Smooth muscle cell (in vitro differentiated cells): ENCODE data around the gene AKR1C4. TPM values are rescaled to one million over a fixed set of nuclear protein-coding genes. Genes with fewer than 3 reads are reported as not detected.

Source experiments
- DNase-seq: peaks from one replicate; lab custom pipeline; 2025; ENCODE audit not compliant: unreplicated experiment; lab: John Stamatoyannopoulos, UW
- H2AFZ ChIP-seq: fragments of 200-600 bp; sonication (generic); 2 replicates; pipeline ENCODE4 v1.6.0; 2016; ENCODE audit warnings: antibody characterized with exemption, low read depth, mild to moderate bottlenecking
- H3F3A ChIP-seq: fragments of 200-600 bp; sonication (generic); 2 replicates; pipeline ENCODE4 v1.6.0; 2017; ENCODE audit warnings: antibody characterized with exemption, low read depth
- H3K27ac ChIP-seq: fragments of 200-600 bp; sonication (generic); 2 replicates; pipeline ENCODE4 v1.5.1; 2016; ENCODE audit warnings: low read depth, mild to moderate bottlenecking
- H3K27me3 ChIP-seq: fragments of 200-600 bp; sonication (generic); 2 replicates; pipeline ENCODE4 v1.6.1; 2016; ENCODE audit warnings: low read depth, mild to moderate bottlenecking
- H3K36me3 ChIP-seq: fragments of 200-600 bp; sonication (generic); 2 replicates; pipeline ENCODE4 v1.5.1; 2016; ENCODE audit warnings: low read depth
- H3K4me1 ChIP-seq: fragments of 200-600 bp; sonication (generic); 2 replicates; pipeline ENCODE4 v1.5.1; 2016; ENCODE audit warnings: low read depth
- H3K4me2 ChIP-seq: fragments of 200-600 bp; sonication (generic); 2 replicates; pipeline ENCODE4 v1.6.0; 2016; ENCODE audit warnings: mild to moderate bottlenecking
- H3K4me3 ChIP-seq: fragments of 200-600 bp; sonication (generic); 2 replicates; pipeline ENCODE4 v1.5.1; 2016; ENCODE audit warnings: mild to moderate bottlenecking
- H3K79me2 ChIP-seq: fragments of 200-600 bp; sonication (generic); 2 replicates; pipeline ENCODE4 v1.6.0; 2016; ENCODE audit warnings: low read depth, mild to moderate bottlenecking
- H3K9ac ChIP-seq: fragments of 200-600 bp; sonication (generic); 2 replicates; pipeline ENCODE4 v1.6.0; 2016; ENCODE audit warnings: low read depth
- H3K9me3 ChIP-seq: fragments of 200-600 bp; sonication (generic); replicated peaks from 2 replicates; pipeline ENCODE4 v1.5.1; 2016; ENCODE audit warnings: low read depth
- H4K20me1 ChIP-seq: fragments of 200-600 bp; sonication (generic); 2 replicates; pipeline ENCODE4 v1.6.0; 2016; ENCODE audit warnings: low read depth
- CTCF ChIP-seq: fragments of 200-600 bp; sonication (generic); IDR thresholded peaks from 2 replicates; pipeline ENCODE4 v1.5.1; 2017; ENCODE audit warnings: borderline replicate concordance, mild to moderate bottlenecking, antibody characterized with exemption; ENCODE audit not compliant: insufficient read depth, poor library complexity, severe bottlenecking
- WGBS: methylation state at CpG from one replicate; pipeline ENCODE4 v1.1.7; 2016; ENCODE audit warnings: low lambda C conversion rate; 5-methylcytosine and 5-hydroxymethylcytosine counted together
- polyA plus RNA-seq: library from polyadenylated mRNA; unstranded; fragments of >200 nt; fragmentation: Nextera tagmentation; extraction: Ambion mirVana; gene quantifications from 2 replicates; pipeline ENCODE4 v1.2.1, GENCODE V29; 2016
- total RNA-seq: library from RNA; depleted of rRNA; stranded (reverse); fragments of >200 nt; gene quantifications from 2 replicates; pipeline ENCODE4 v1.2.3, GENCODE V29; 2014

AKR1C4 gene
- total and polyA plus RNA-seq, 2 experiments from 2014 or later = not detected

- Histone ChIP-seq H3K4me3 (no peak overlapping the region), H3K36me3 (no peaks in the 10 kb centered on the region), H3K79me2 (no peaks in the 10 kb centered on the region), H3K9ac (no peak overlapping the region), H3K9me3 (no peaks in the 10 kb centered on the region), H3K4me1 (no peaks in the 10 kb centered on the region), H3K4me2 (no peak overlapping the region), H3K27ac (no peak overlapping the region), H3F3A (no peaks in the 10 kb centered on the region), H4K20me1 (no peaks in the 10 kb centered on the region), H2AFZ (no peak overlapping the region), H3K27me3 (no peaks in the 10 kb centered on the region)
- 82% methylated on average over 3 of the region's 3 CpGs for WGBS
- TF ChIP-seq CTCF = no peak
- no peak for DNase-seq
These were observed 2.2 kb upstream of the AKR1C4 start for GRCh38 chr10:5194431-5194830.

GRCh38 chr10:5195727-5196374, 786 bp upstream of the AKR1C4 start:
- H3K9ac ChIP-seq = no peak overlapping the region
- H3K4me3 ChIP-seq = no peak overlapping the region
- no peaks in the 10 kb centered on the region for H3K27me3 ChIP-seq
- no peak overlapping the region for H2AFZ ChIP-seq
- no peak overlapping the region for H3K27ac ChIP-seq
- no peaks in the 10 kb centered on the region for H3K79me2 ChIP-seq
- no peaks in the 10 kb centered on the region for H3K9me3 ChIP-seq
- H3K36me3 ChIP-seq = no peaks in the 10 kb centered on the region
- no peaks in the 10 kb centered on the region for H3K4me1 ChIP-seq
- no peaks in the 10 kb centered on the region for H4K20me1 ChIP-seq
- no peak for TF ChIP-seq CTCF
- no peak overlapping the region for H3K4me2 ChIP-seq
- WGBS = 84% methylated on average over 6 of the region's 6 CpGs
- no peaks in the 10 kb centered on the region for H3F3A ChIP-seq
- DNase-seq = no peak

GRCh38 chr10:5198386-5198785, 1.7 kb downstream of the AKR1C4 start:
- WGBS = 85% methylated on average over 3 of the region's 3 CpGs
- no peaks in the 10 kb centered on the region for H3K36me3 ChIP-seq
- H3K4me1 ChIP-seq = no peaks in the 10 kb centered on the region
- H4K20me1 ChIP-seq = no peaks in the 10 kb centered on the region
- DNase-seq = no peak
- H3K79me2 ChIP-seq = no peaks in the 10 kb centered on the region
- H3F3A ChIP-seq = no peaks in the 10 kb centered on the region
- H3K27me3 ChIP-seq = no peaks in the 10 kb centered on the region
- H3K4me3 ChIP-seq = no peak overlapping the region
- H3K27ac ChIP-seq = no peak overlapping the region
- no peak overlapping the region for H3K4me2 ChIP-seq
- no peak overlapping the region for H3K9ac ChIP-seq
- no peak overlapping the region for H2AFZ ChIP-seq
- no peak for TF ChIP-seq CTCF
- H3K9me3 ChIP-seq = no peaks in the 10 kb centered on the region

- TF ChIP-seq CTCF = no peak
- no peaks in the 10 kb centered on the region for H3K9me3 ChIP-seq
- H3K27ac ChIP-seq = no peak overlapping the region
- 79% methylated on average over 8 of the region's 8 CpGs for WGBS
- no peak overlapping the region for H2AFZ ChIP-seq
- H3K9ac ChIP-seq = no peak overlapping the region
- no peak for DNase-seq
- H3K27me3 ChIP-seq = no peaks in the 10 kb centered on the region
- no peaks in the 10 kb centered on the region for H4K20me1 ChIP-seq
- no peaks in the 10 kb centered on the region for H3K79me2 ChIP-seq
- H3F3A ChIP-seq = no peaks in the 10 kb centered on the region
- H3K36me3 ChIP-seq = no peaks in the 10 kb centered on the region
- H3K4me2 ChIP-seq = no peak overlapping the region
- H3K4me3 ChIP-seq = no peak overlapping the region
- H3K4me1 ChIP-seq = no peaks in the 10 kb centered on the region
These were observed 2.8 kb downstream of the AKR1C4 start for GRCh38 chr10:5199398-5199797.
